Natural killer cell (primary cell): ENCODE data around the gene TMEM88. TPM values are rescaled to one million over a fixed set of nuclear protein-coding genes. Genes with fewer than 3 reads are reported as not detected.

Experiments used
- ATAC-seq, 3 donors: fragments of 150-1000 bp in 2 of 3; fragments of 200-7000 bp in 1 of 3; cut with Tn5 transposase; 1 replicate in 1 of 3; 2 replicates in 2 of 3; pipeline ENCODE4 v1.10.0; 2021; ENCODE audit warnings: mild to moderate bottlenecking in 2 of 3, moderate library complexity in 2 of 3
- DNase-seq, 2 donors: peaks; one replicate each; pipeline versions ENCODE4 v3.0.0 to v3.0.0-alpha.2; 2013 to 2021; ENCODE audit warnings: mixed read lengths in 1 of 2
- H3K27ac ChIP-seq: one replicate; pipeline ENCODE4 v1.5.1; 2013; ENCODE audit warnings: mild to moderate bottlenecking, low read length
- H3K27me3 ChIP-seq: one replicate; pipeline ENCODE4 v1.6.1; 2013; ENCODE audit warnings: low read length; ENCODE audit not compliant: control insufficient read depth, insufficient read depth
- H3K36me3 ChIP-seq: one replicate; pipeline ENCODE4 v1.6.1; 2013; ENCODE audit warnings: low read length; ENCODE audit not compliant: control insufficient read depth, insufficient read depth
- H3K4me1 ChIP-seq: one replicate; pipeline ENCODE4 v1.6.1; 2013; ENCODE audit warnings: low read length; ENCODE audit not compliant: control insufficient read depth, insufficient read depth
- H3K4me3 ChIP-seq: one replicate; pipeline ENCODE4 v1.5.1; 2013; ENCODE audit warnings: low read length
- H3K9me3 ChIP-seq: one replicate; pipeline ENCODE4 v1.6.1; 2013; ENCODE audit warnings: low read length; ENCODE audit not compliant: control insufficient read depth, insufficient read depth
- H3K27ac Mint-ChIP-seq, 2 donors: one replicate each; pipeline ENCODE4 v1.8.0; 2022; ENCODE audit warnings: mild to moderate bottlenecking in 2 of 2, mixed read lengths in 2 of 2, moderate library complexity in 1 of 2
- H3K27me3 Mint-ChIP-seq, 2 donors: one replicate each; pipeline ENCODE4 v1.8.0; 2022; ENCODE audit warnings: low read depth in 2 of 2, mixed read lengths in 2 of 2
- H3K36me3 Mint-ChIP-seq: one replicate; pipeline ENCODE4 v1.8.0; 2022; ENCODE audit warnings: mixed read lengths
- H3K4me1 Mint-ChIP-seq, 2 donors: one replicate each; pipeline ENCODE4 v1.8.0; 2022; ENCODE audit warnings: mixed read lengths in 2 of 2
- H3K4me3 Mint-ChIP-seq: one replicate; pipeline ENCODE4 v1.8.0; 2022; ENCODE audit warnings: mild to moderate bottlenecking, moderate library complexity, mixed read lengths
- H3K9me3 Mint-ChIP-seq, 2 donors: one replicate each; pipeline ENCODE4 v1.8.0; 2022; ENCODE audit warnings: mixed read lengths in 2 of 2
- CTCF ChIP-seq: fragments of 200-600 bp; IDR thresholded peaks from one replicate; pipeline ENCODE4 v1.8.0; 2022; ENCODE audit warnings: antibody characterized with exemption
- WGBS: methylation state at CpG from one replicate; pipeline ENCODE4 v1.1.7; 2013; ENCODE audit warnings: missing lambda C conversion rate; ENCODE audit not compliant: insufficient coverage; 5-methylcytosine and 5-hydroxymethylcytosine counted together
- intact Hi-C: fragments of 100-400 bp; cut with micrococcal nuclease; formaldehyde crosslinking; loops from one replicate; pipeline ENCODE4 v1.14.2; 2022
- total RNA-seq, 4 donors: library from RNA; stranded (reverse); fragments of 120-200 nt in 1 of 4; gene quantifications; one replicate each; pipeline versions ENCODE4 v1.2.3 to v1.2.4, GENCODE V29; 2013 to 2022

The TMEM88 gene
- total RNA-seq, 3 donors from 2014 or later (not counting 1 experiment from before 2014, with no cell fraction given), result 12.7 to 45.5 (median 27.6) TPM

GRCh38 chr17:7818746-7819645 is 35.9 kb upstream of the TMEM88 start:
- Mint-ChIP-seq H3K9me3 (no peaks in the 10 kb centered on the region), H3K27me3 (peaks cover 4 to 7% of the 10 kb centered on the region in 2 donors), H3K27ac (no peak overlapping the region), H3K36me3 (no peaks in the 10 kb centered on the region), H3K4me1 (no peaks in the 10 kb centered on the region), H3K4me3 (no peak overlapping the region)
- DNase-seq, result no peak
- intact Hi-C loops, result no loop called here
- H3K27me3 ChIP-seq, result no peaks in the 10 kb centered on the region
- ATAC-seq, result no peak
- no peak overlapping the region for H3K27ac ChIP-seq
- no peaks in the 10 kb centered on the region for H3K4me1 ChIP-seq
- H3K9me3 ChIP-seq, result no peaks in the 10 kb centered on the region
- no peak overlapping the region for H3K4me3 ChIP-seq
- no peaks in the 10 kb centered on the region for H3K36me3 ChIP-seq
- 88% methylated on average over 27 of the region's 27 CpGs for WGBS
- no peak for TF ChIP-seq CTCF

- WGBS, result 82% methylated on average over 5 of the region's 5 CpGs
- H3K9me3 Mint-ChIP-seq, result no peaks in the 10 kb centered on the region
- no peaks in the 10 kb centered on the region for H3K36me3 Mint-ChIP-seq
- no peak for TF ChIP-seq CTCF
- no peaks in the 10 kb centered on the region for H3K4me1 ChIP-seq
- no peak overlapping the region for H3K27ac Mint-ChIP-seq
- H3K36me3 ChIP-seq, result no peaks in the 10 kb centered on the region
- H3K27me3 Mint-ChIP-seq, result peaks cover 7 to 13% of the 10 kb centered on the region in 2 donors
- DNase-seq (no peak), ATAC-seq (no peak)
- no peaks in the 10 kb centered on the region for H3K4me1 Mint-ChIP-seq
- H3K27me3 ChIP-seq, result no peaks in the 10 kb centered on the region
- H3K27ac ChIP-seq, result no peak overlapping the region
- no peak overlapping the region for H3K4me3 ChIP-seq
- intact Hi-C loops, result loop anchor here (5.0 kb wide), 1 partner anchor 237 kb away; no protein-coding TSS in a partner anchor
- no peaks in the 10 kb centered on the region for H3K9me3 ChIP-seq
- H3K4me3 Mint-ChIP-seq, result no peak overlapping the region
These were observed 34.6 kb upstream of the TMEM88 start for GRCh38 chr17:7820231-7820630.

- Histone ChIP-seq H3K4me3 (no peak overlapping the region), H3K27ac (no peak overlapping the region), H3K9me3 (no peaks in the 10 kb centered on the region), H3K36me3 (no peaks in the 10 kb centered on the region), H3K27me3 (no peaks in the 10 kb centered on the region), H3K4me1 (no peaks in the 10 kb centered on the region)
- DNase-seq, result no peak
- 86% methylated on average over 14 of the region's 14 CpGs for WGBS
- no peaks in the 10 kb centered on the region for H3K9me3 Mint-ChIP-seq
- ATAC-seq, result no peak
- TF ChIP-seq CTCF, result no peak
- H3K27me3 Mint-ChIP-seq, result peaks cover 5 to 19% of the 10 kb centered on the region in 2 donors
- intact Hi-C loops, result loop anchor here (1.0 to 5.0 kb wide), 3 partner anchors 29 to 235 kb away; no protein-coding TSS in a partner anchor
- H3K36me3 Mint-ChIP-seq, result no peaks in the 10 kb centered on the region
- H3K4me3 Mint-ChIP-seq, result no peak overlapping the region
- no peak overlapping the region for H3K27ac Mint-ChIP-seq
- no peaks in the 10 kb centered on the region for H3K4me1 Mint-ChIP-seq
These were observed 32.7 kb upstream of the TMEM88 start for GRCh38 chr17:7822126-7822525.
